ENCODE data around the gene RGSL1. TPM values are rescaled to one million over a fixed set of nuclear protein-coding genes. Genes with fewer than 3 reads are reported as not detected.

The RGSL1 gene
- total RNA-seq, 1 experiment from 2014 or later: not detected

GRCh38 chr1:182588500-182589396, 138.8 kb downstream of the RGSL1 start, which contains the start of gene RNASEL:
Gene RNASEL, minus strand, starts transcription at chr1:182589256. Its CDS starts 2,450 bp downstream, at chr1:182586806.
- Histone ChIP-seq H3F3A (ENCODE audit: low read length, unreplicated experiment) (no peaks in the 10 kb centered on the region), H3K4me2 (ENCODE audit: low read length) (peak within 1 kb of the TSS; percentile 86), H3K4me1 (ENCODE audit: insufficient read depth, low read length) (0 out of 2 replicates have a peak, but pooled peaks cover 5% of the 10 kb centered on the region), H4K20me1 (ENCODE audit: low read length) (no peaks in the 10 kb centered on the region), H3K27me3 (ENCODE audit: low read length) (no peaks in the 10 kb centered on the region), H3K36me3 (ENCODE audit: low read depth, low read length) (no peaks in the 10 kb centered on the region), H3K9me2 (replicated peaks; ENCODE audit: low read length) (no peaks in the 10 kb centered on the region), H2AFZ (ENCODE audit: low read length) (peak within 1 kb of the TSS; percentile 98), H3K9me3 (ENCODE audit: low read length) (no peaks in the 10 kb centered on the region), H3K27ac (ENCODE audit: low read length) (peak within 1 kb of the TSS; percentile 28), H3K4me3 (ENCODE audit: low read length) (peak within 1 kb of the TSS; percentile 85), H3K79me2 (ENCODE audit: low read length) (no peaks in the 10 kb centered on the region), H3K9ac (ENCODE audit: low read length) (peak within 1 kb of the TSS; percentile 53)
- no TSS peak for BruUV-seq (replicated peaks)
- ATAC-seq (peak; percentile 97), DNase-seq (peak; percentile 57)
- POLR2A ChIA-PET (ENCODE audit: unreplicated experiment): no interaction called here
- intact Hi-C loops (cut with micrococcal nuclease): no loop called here
- no peak for TF ChIP-seq CTCF (conservative IDR thresholded peaks at IDR 0.05; ENCODE audit: low read depth, low read length)
- no peak for TF ChIP-seq EZH2phosphoT487 (IDR thresholded peaks at IDR 0.05; ENCODE audit: borderline replicate concordance, low read length)
- TF ChIP-seq EZH2 (IDR thresholded peaks at IDR 0.05; ENCODE audit: low read length, unreplicated experiment): no peak
- CTCF ChIA-PET: interaction anchor here (0.5 kb wide), 1 partner anchor 20 kb away, joined by 3 read pairs; no protein-coding TSS in a partner anchor

GRCh38 chr1:182589520-182589919, 139.6 kb downstream of the RGSL1 start:
- no peaks in the 10 kb centered on the region for H3K9me3 ChIP-seq (ENCODE audit: low read length)
- BruUV-seq (replicated peaks): no TSS peak
- intact Hi-C loops (cut with micrococcal nuclease): no loop called here
- no peaks in the 10 kb centered on the region for H3K36me3 ChIP-seq (ENCODE audit: low read depth, low read length)
- 0 out of 2 replicates have a peak, but pooled peaks cover 5% of the 10 kb centered on the region for H3K4me1 ChIP-seq (ENCODE audit: insufficient read depth, low read length)
- H3K9me2 ChIP-seq (replicated peaks; ENCODE audit: low read length): no peaks in the 10 kb centered on the region
- H3K4me2 ChIP-seq (ENCODE audit: low read length): peak overlapping the region; percentile 86; the same call in 1 of the 2 replicates
- H3K79me2 ChIP-seq (ENCODE audit: low read length): no peaks in the 10 kb centered on the region
- ChIA-PET CTCF (no interaction called here), POLR2A (ENCODE audit: unreplicated experiment) (no interaction called here)
- H3F3A ChIP-seq (ENCODE audit: low read length, unreplicated experiment): no peaks in the 10 kb centered on the region
- DNase-seq (no peak), ATAC-seq (no peak)
- no peaks in the 10 kb centered on the region for H4K20me1 ChIP-seq (ENCODE audit: low read length)
- H2AFZ ChIP-seq (ENCODE audit: low read length): peak overlapping the region; percentile 98
- H3K27ac ChIP-seq (ENCODE audit: low read length): no peak overlapping the region
- no peak overlapping the region for H3K4me3 ChIP-seq (ENCODE audit: low read length)
- no peak overlapping the region for H3K9ac ChIP-seq (ENCODE audit: low read length)
- no peaks in the 10 kb centered on the region for H3K27me3 ChIP-seq (ENCODE audit: low read length)
- no peak for TF ChIP-seq CTCF (conservative IDR thresholded peaks at IDR 0.05; ENCODE audit: low read depth, low read length)
- no peak for TF ChIP-seq EZH2 (IDR thresholded peaks at IDR 0.05; ENCODE audit: low read length, unreplicated experiment)
- no peak for TF ChIP-seq EZH2phosphoT487 (IDR thresholded peaks at IDR 0.05; ENCODE audit: borderline replicate concordance, low read length)

GRCh38 chr1:182589931-182590330, 140.0 kb downstream of the RGSL1 start:
- TF ChIP-seq EZH2 (IDR thresholded peaks at IDR 0.05; ENCODE audit: low read length, unreplicated experiment) (no peak), EZH2phosphoT487 (IDR thresholded peaks at IDR 0.05; ENCODE audit: borderline replicate concordance, low read length) (no peak), CTCF (conservative IDR thresholded peaks at IDR 0.05; ENCODE audit: low read depth, low read length) (no peak)
- H4K20me1 ChIP-seq (ENCODE audit: low read length): no peaks in the 10 kb centered on the region
- no peaks in the 10 kb centered on the region for H3F3A ChIP-seq (ENCODE audit: low read length, unreplicated experiment)
- no peak overlapping the region for H3K4me2 ChIP-seq (ENCODE audit: low read length)
- no TSS peak for BruUV-seq (replicated peaks)
- no peaks in the 10 kb centered on the region for H3K9me2 ChIP-seq (replicated peaks; ENCODE audit: low read length)
- ATAC-seq: no peak
- H3K4me1 ChIP-seq (ENCODE audit: insufficient read depth, low read length): 0 out of 2 replicates have a peak, but pooled peaks cover 5% of the 10 kb centered on the region
- no peak for DNase-seq
- intact Hi-C loops (cut with micrococcal nuclease): loop anchor here (10.0 kb wide), 1 partner anchor 505 kb away; no protein-coding TSS in a partner anchor
- no peaks in the 10 kb centered on the region for H3K9me3 ChIP-seq (ENCODE audit: low read length)
- POLR2A ChIA-PET (ENCODE audit: unreplicated experiment): no interaction called here
- no peak overlapping the region for H3K27ac ChIP-seq (ENCODE audit: low read length)
- no peaks in the 10 kb centered on the region for H3K27me3 ChIP-seq (ENCODE audit: low read length)
- no peaks in the 10 kb centered on the region for H3K36me3 ChIP-seq (ENCODE audit: low read depth, low read length)
- no peak overlapping the region for H3K4me3 ChIP-seq (ENCODE audit: low read length)
- no peak overlapping the region for H2AFZ ChIP-seq (ENCODE audit: low read length)
- CTCF ChIA-PET: no interaction called here
- no peak overlapping the region for H3K9ac ChIP-seq (ENCODE audit: low read length)
- no peaks in the 10 kb centered on the region for H3K79me2 ChIP-seq (ENCODE audit: low read length)
